Endothelial cell of umbilical vein (primary cell): ENCODE data around the gene RABGAP1. TPM values are rescaled to one million over a fixed set of nuclear protein-coding genes. Genes with fewer than 3 reads are reported as not detected.

ENCODE experiments used
- BruUV-seq: library from RNA; stranded (reverse); fragments of 400-500 nt; replicated peaks from 2 replicates; lab custom pipeline; 2021; lab: Mats Ljungman, UMichigan
- CTCF ChIA-PET: fragments of 300-600, 350-600 bp; sonication (Branson Sonifier 250); formaldehyde crosslinking; loops from one replicate; lab custom pipeline; 2021; ENCODE audit warnings: antibody characterized with exemption, inconsistent platforms; lab: Charles Lee
- POLR2A ChIA-PET: fragments of 300-600, 350-600 bp; sonication (Branson Sonifier 250); formaldehyde crosslinking; loops from one replicate; lab custom pipeline; 2021; ENCODE audit warnings: antibody characterized with exemption, inconsistent platforms; lab: Charles Lee
- DNase-seq: peaks from one replicate; pipeline ENCODE4 v3.0.0-alpha.2; 2011; ENCODE audit warnings: low read depth, low spot score
- FAIRE-seq: peaks from 2 replicates; lab custom pipeline; 2011; peaks lifted over from hg19 to GRCh38; lab: Jason Lieb, UNC
- H2AFZ ChIP-seq: 2 replicates; pipeline ENCODE4 v1.6.0; 2012; ENCODE audit warnings: low read depth, low read length, control low read depth, inconsistent platforms
- H3K27ac ChIP-seq: 2 replicates; pipeline ENCODE4 v1.5.1; 2011; ENCODE audit warnings: low read depth, mild to moderate bottlenecking, control low read depth, low read length, moderate library complexity; ENCODE audit not compliant: insufficient read depth
- H3K27me3 ChIP-seq, 2 experiments: 2 replicates each; pipeline versions ENCODE4 v1.6.0 to v1.6.1; 2011; ENCODE audit warnings: low read length in 2 of 2, mixed read lengths in 1 of 2; ENCODE audit not compliant: control insufficient read depth in 2 of 2, insufficient read depth in 2 of 2
- H3K36me3 ChIP-seq, 2 experiments: 2 replicates in 1 of 2; 3 replicates in 1 of 2; pipeline ENCODE4 v1.5.1; 2011; ENCODE audit warnings: low read length in 2 of 2, mild to moderate bottlenecking in 1 of 2, moderate library complexity in 1 of 2; ENCODE audit not compliant: control insufficient read depth in 2 of 2, insufficient read depth in 2 of 2; ENCODE audit errors: extremely low read depth in 1 of 2
- H3K4me1 ChIP-seq: 3 replicates; pipeline ENCODE4 v1.5.1; 2011; ENCODE audit warnings: mild to moderate bottlenecking, low read length; ENCODE audit not compliant: control insufficient read depth, insufficient read depth; ENCODE audit errors: extremely low read depth
- H3K4me2 ChIP-seq: 2 replicates; pipeline ENCODE4 v1.6.1; 2011; ENCODE audit warnings: low read length, control low read depth, mixed read lengths; ENCODE audit not compliant: insufficient read depth
- H3K4me3 ChIP-seq, 3 experiments: fragments of 200-600 bp in 1 of 3; sonication (generic), shearing (Covaris generic) in 1 of 3; replicated peaks in 1 of 3; 2 replicates each; pipeline ENCODE4 v1.5.1; 2011 to 2016; ENCODE audit warnings: control low read depth in 3 of 3, low read length in 3 of 3, mild to moderate bottlenecking in 2 of 3, inconsistent platforms in 1 of 3, low read depth in 1 of 3, moderate library complexity in 1 of 3; ENCODE audit not compliant: insufficient read depth in 1 of 3
- H3K79me2 ChIP-seq: 2 replicates; pipeline ENCODE4 v1.6.0; 2012; ENCODE audit warnings: low read length, inconsistent platforms; ENCODE audit not compliant: control insufficient read depth, insufficient read depth
- H3K9ac ChIP-seq: replicated peaks from 2 replicates; pipeline ENCODE3; 2011; ENCODE audit warnings: low read length, control low read depth; ENCODE audit not compliant: insufficient read depth; ENCODE audit errors: extremely low read depth
- H3K9me1 ChIP-seq: replicated peaks from 3 replicates; pipeline ENCODE4 v1.6.0; 2011; ENCODE audit warnings: mild to moderate bottlenecking, low read length; ENCODE audit not compliant: control insufficient read depth, insufficient read depth; ENCODE audit errors: extremely low read depth
- H3K9me3 ChIP-seq: replicated peaks from 2 replicates; pipeline ENCODE4 v1.5.1; 2012; ENCODE audit warnings: low read length, inconsistent platforms; ENCODE audit not compliant: control insufficient read depth, insufficient read depth
- H4K20me1 ChIP-seq: replicated peaks from 2 replicates; pipeline ENCODE3; 2011; ENCODE audit warnings: mild to moderate bottlenecking, low read length; ENCODE audit not compliant: control insufficient read depth, insufficient read depth; ENCODE audit errors: extremely low read depth
- FOS ChIP-seq: IDR thresholded peaks from 2 replicates; pipeline ENCODE4 v1.6.1; 2011; ENCODE audit warnings: mild to moderate bottlenecking, low read length, moderate library complexity, borderline replicate concordance; ENCODE audit not compliant: insufficient read depth
- GATA2 ChIP-seq: IDR thresholded peaks from 2 replicates; pipeline ENCODE4 v1.7.0; 2011; ENCODE audit warnings: low read depth, mild to moderate bottlenecking, moderate library complexity, mixed read lengths, low read length; ENCODE audit not compliant: insufficient read length, insufficient read depth
- JUN ChIP-seq: IDR thresholded peaks from 2 replicates; pipeline ENCODE4 v1.6.1; 2011; ENCODE audit warnings: borderline replicate concordance, low read depth; ENCODE audit not compliant: insufficient read length, insufficient read depth
- MYC ChIP-seq: IDR thresholded peaks from one replicate; pipeline ENCODE4 v1.6.1; 2011; ENCODE audit warnings: mild to moderate bottlenecking, low read depth, low read length
- POLR2A ChIP-seq: IDR thresholded peaks from 2 replicates; pipeline ENCODE4 v1.6.1; 2012; ENCODE audit warnings: low read depth, mild to moderate bottlenecking, control low read depth, low read length
- POLR2AphosphoS5 ChIP-seq: IDR thresholded peaks from 2 replicates; pipeline ENCODE4 v1.6.1; 2012; ENCODE audit warnings: low read depth, mild to moderate bottlenecking, control low read depth, low read length, moderate library complexity; ENCODE audit not compliant: insufficient read depth
- dilution Hi-C: fragments of 300-500 bp; cut with MboI; formaldehyde crosslinking; loops from one replicate; pipeline ENCODE4 v1.15.0; 2019; ENCODE audit warnings: low sequenced_read_pairs; ENCODE audit not compliant: extremely low pct_ligation_motif_present
- intact Hi-C: fragments of 100-400 bp; cut with micrococcal nuclease; formaldehyde crosslinking; loops from one replicate; pipeline ENCODE4 v1.10.0; 2022
- polyA plus RNA-seq, 4 experiments: library from polyadenylated mRNA; depleted of rRNA in 3 of 4; stranded (reverse) in 3 of 4; unstranded in 1 of 4; fragments of >200 nt; gene quantifications; 2 replicates each; pipeline versions ENCODE4 v1.2.1 to v1.2.3, GENCODE V29; 2011 to 2012; ENCODE audit warnings: missing spikeins in 1 of 4
- total RNA-seq: library from RNA; stranded (reverse); gene quantifications from 2 replicates; pipeline ENCODE4 v1.2.3, GENCODE V29; 2021
- TF ChIP-seq, protein P1 (sequence below), 2 donors: IDR thresholded peaks; 1 replicate in 1 of 2; 2 replicates in 1 of 2; pipeline ENCODE4 v1.5.1; 2011; ENCODE audit warnings: low read length in 2 of 2, mild to moderate bottlenecking in 2 of 2, moderate library complexity in 2 of 2, control low read depth in 1 of 2, inconsistent platforms in 1 of 2, low read depth in 1 of 2; ENCODE audit not compliant: insufficient read depth in 1 of 2; ENCODE audit errors: extremely low read depth in 1 of 2
- TF ChIP-seq, protein P2 (sequence below): IDR thresholded peaks from 2 replicates; pipeline ENCODE4 v1.6.1; 2011; ENCODE audit not compliant: insufficient read depth, insufficient read length

RABGAP1 gene
- total and polyA plus RNA-seq, 2 donors (not counting 3 experiments of a cell fraction or from before 2014, with no cell fraction given) = 19.0 to 53.6 TPM

DNA sequence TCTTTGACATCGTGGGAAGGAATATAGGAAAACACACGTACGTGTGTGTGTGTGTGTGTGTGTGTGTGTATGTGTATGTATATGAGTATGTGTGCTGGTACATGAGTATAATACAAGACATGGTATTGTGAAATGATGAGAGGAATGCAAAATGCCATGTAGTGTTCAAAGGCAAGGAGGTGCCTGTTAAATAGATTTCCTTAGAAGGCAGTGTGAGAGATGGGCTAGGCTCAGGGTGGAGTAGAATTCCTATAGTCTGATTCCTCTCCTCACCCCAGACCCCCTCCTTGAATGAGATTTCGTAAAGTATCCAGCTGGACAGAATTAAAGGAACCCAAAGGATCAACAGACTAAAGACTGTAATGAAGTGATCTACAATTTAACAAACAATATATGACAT lies 103.8 kb downstream of the RABGAP1 start:
- DNase-seq (no peak), FAIRE-seq (no peak)
- intact Hi-C loops = no loop called here
- H3K27me3 ChIP-seq = no peaks in the 10 kb centered on the region
- H3K9ac ChIP-seq = no peak overlapping the region
- H3K9me3 ChIP-seq = no peaks in the 10 kb centered on the region
- no TSS peak for BruUV-seq
- H3K79me2 ChIP-seq = no peaks in the 10 kb centered on the region
- no peaks in the 10 kb centered on the region for H3K36me3 ChIP-seq
- H3K4me3 ChIP-seq = no peak overlapping the region
- dilution Hi-C loops = no loop called here
- no peak overlapping the region for H2AFZ ChIP-seq
- H3K27ac ChIP-seq = no peak overlapping the region
- peaks cover 19% of the 10 kb centered on the region for H3K4me1 ChIP-seq
- ChIA-PET POLR2A (no interaction called here), CTCF (no interaction called here)
- H3K4me2 ChIP-seq = no peak overlapping the region
- TF ChIP-seq JUN (no peak), POLR2A (no peak), MYC (no peak), FOS (no peak), GATA2 (no peak), POLR2AphosphoS5 (no peak)
- TF ChIP-seq, protein P1, sequence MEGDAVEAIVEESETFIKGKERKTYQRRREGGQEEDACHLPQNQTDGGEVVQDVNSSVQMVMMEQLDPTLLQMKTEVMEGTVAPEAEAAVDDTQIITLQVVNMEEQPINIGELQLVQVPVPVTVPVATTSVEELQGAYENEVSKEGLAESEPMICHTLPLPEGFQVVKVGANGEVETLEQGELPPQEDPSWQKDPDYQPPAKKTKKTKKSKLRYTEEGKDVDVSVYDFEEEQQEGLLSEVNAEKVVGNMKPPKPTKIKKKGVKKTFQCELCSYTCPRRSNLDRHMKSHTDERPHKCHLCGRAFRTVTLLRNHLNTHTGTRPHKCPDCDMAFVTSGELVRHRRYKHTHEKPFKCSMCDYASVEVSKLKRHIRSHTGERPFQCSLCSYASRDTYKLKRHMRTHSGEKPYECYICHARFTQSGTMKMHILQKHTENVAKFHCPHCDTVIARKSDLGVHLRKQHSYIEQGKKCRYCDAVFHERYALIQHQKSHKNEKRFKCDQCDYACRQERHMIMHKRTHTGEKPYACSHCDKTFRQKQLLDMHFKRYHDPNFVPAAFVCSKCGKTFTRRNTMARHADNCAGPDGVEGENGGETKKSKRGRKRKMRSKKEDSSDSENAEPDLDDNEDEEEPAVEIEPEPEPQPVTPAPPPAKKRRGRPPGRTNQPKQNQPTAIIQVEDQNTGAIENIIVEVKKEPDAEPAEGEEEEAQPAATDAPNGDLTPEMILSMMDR (IDR thresholded peaks at IDR 0.05; ENCODE audit: extremely low read depth in 1 of 2, insufficient read depth in 1 of 2, low read depth in 1 of 2, low read length in 2 of 2) = no peak
- TF ChIP-seq, protein P2, sequence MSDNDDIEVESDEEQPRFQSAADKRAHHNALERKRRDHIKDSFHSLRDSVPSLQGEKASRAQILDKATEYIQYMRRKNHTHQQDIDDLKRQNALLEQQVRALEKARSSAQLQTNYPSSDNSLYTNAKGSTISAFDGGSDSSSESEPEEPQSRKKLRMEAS = no peak
- H4K20me1 ChIP-seq = no peaks in the 10 kb centered on the region
- H3K9me1 ChIP-seq = no peaks in the 10 kb centered on the region
